Large intestine (tissue), 3 donors: Measurements from ENCODE around the gene MAPK1. TPM values are rescaled to one million over a fixed set of nuclear protein-coding genes. Genes with fewer than 3 reads are reported as not detected.
"Not testable (repeated sequence)": the region's sequence is repeated elsewhere in the genome, so short reads cannot be mapped to it uniquely, and the experiment has no call there.

Experiments
- DNase-seq, 2 donors: peaks; one replicate each; pipeline versions ENCODE4 v3.0.0 to v3.0.0-alpha.2; 2013
- H3K27ac ChIP-seq: one replicate; pipeline ENCODE4 v1.5.1; 2013; ENCODE audit warnings: low read length
- H3K27me3 ChIP-seq: 2 replicates; pipeline ENCODE4 v1.6.1; 2013; ENCODE audit warnings: low read length; ENCODE audit not compliant: control insufficient read depth, insufficient read depth
- H3K36me3 ChIP-seq: 2 replicates; pipeline ENCODE4 v1.6.1; 2013; ENCODE audit warnings: low read length; ENCODE audit not compliant: control insufficient read depth, insufficient read depth
- H3K4me1 ChIP-seq: one replicate; pipeline ENCODE4 v1.6.1; 2013; ENCODE audit warnings: low read length; ENCODE audit not compliant: control insufficient read depth, insufficient read depth
- H3K4me3 ChIP-seq: one replicate; pipeline ENCODE4 v1.5.1; 2013; ENCODE audit warnings: low read length
- H3K9me3 ChIP-seq: one replicate; pipeline ENCODE4 v1.6.1; 2013; ENCODE audit warnings: mild to moderate bottlenecking, low read depth, low read length, moderate library complexity; ENCODE audit not compliant: control insufficient read depth
- WGBS: methylation state at CpG from one replicate; pipeline ENCODE4 v1.1.5; 2013; ENCODE audit warnings: low lambda C conversion rate; ENCODE audit not compliant: insufficient coverage; 5-methylcytosine and 5-hydroxymethylcytosine counted together
- polyA plus RNA-seq: library from polyadenylated mRNA; unstranded; fragments of 120-200 nt; gene quantifications from one replicate; pipeline ENCODE4 v1.2.1, GENCODE V29; 2013

Gene MAPK1
- polyA plus RNA-seq, 1 donor, result 79.0 TPM

- H3K4me1 ChIP-seq, result no peaks in the 10 kb centered on the region
- DNase-seq, result no peak
- no peak overlapping the region for H3K4me3 ChIP-seq
- WGBS, result no CpG with 5 or more reads among the region's 19 CpGs
- H3K27me3 ChIP-seq, result no peaks in the 10 kb centered on the region
- no peak overlapping the region for H3K27ac ChIP-seq
- no peaks in the 10 kb centered on the region for H3K9me3 ChIP-seq
- H3K36me3 ChIP-seq, result no peaks in the 10 kb centered on the region
Measured at GRCh38 chr22:21725956-21726649, 141.3 kb downstream of the MAPK1 start.

GRCh38 chr22:21724496-21724895 is 142.9 kb downstream of the MAPK1 start:
- WGBS, result no CpG with 5 or more reads among the region's 3 CpGs
- H3K36me3 ChIP-seq, H3K9me3 ChIP-seq, H3K4me3 ChIP-seq, H3K4me1 ChIP-seq, H3K27me3 ChIP-seq, H3K27ac ChIP-seq, DNase-seq: not testable (repeated sequence)

- not testable (repeated sequence) for DNase-seq, H3K27ac ChIP-seq, H3K27me3 ChIP-seq, H3K4me3 ChIP-seq, H3K4me1 ChIP-seq, H3K36me3 ChIP-seq, H3K9me3 ChIP-seq
- no CpG with 5 or more reads among the region's 15 CpGs for WGBS
Measured at GRCh38 chr22:21721195-21721852, 146.1 kb downstream of the MAPK1 start.

GRCh38 chr22:21720191-21720859 is 147.1 kb downstream of the MAPK1 start:
- no CpG with 5 or more reads among the region's 10 CpGs for WGBS
- not testable (repeated sequence) for H3K27me3 ChIP-seq, DNase-seq, H3K4me3 ChIP-seq, H3K9me3 ChIP-seq, H3K4me1 ChIP-seq, H3K36me3 ChIP-seq, H3K27ac ChIP-seq

GRCh38 chr22:21719024-21719423 is 148.4 kb downstream of the MAPK1 start:
- DNase-seq, result no peak
- H3K9me3 ChIP-seq, result no peaks in the 10 kb centered on the region
- no peak overlapping the region for H3K27ac ChIP-seq
- no peak overlapping the region for H3K4me3 ChIP-seq
- no CpG with 5 or more reads among the region's 4 CpGs for WGBS
- H3K27me3 ChIP-seq, result no peaks in the 10 kb centered on the region
- no peaks in the 10 kb centered on the region for H3K4me1 ChIP-seq
- no peaks in the 10 kb centered on the region for H3K36me3 ChIP-seq

- Histone ChIP-seq H3K27me3 (no peaks in the 10 kb centered on the region), H3K4me1 (no peaks in the 10 kb centered on the region), H3K9me3 (no peaks in the 10 kb centered on the region), H3K4me3 (no peak overlapping the region), H3K27ac (no peak overlapping the region), H3K36me3 (no peaks in the 10 kb centered on the region)
- 100% methylated on average over 1 of the region's 4 CpGs for WGBS
- no peak for DNase-seq
Measured at GRCh38 chr22:21718499-21718898, 148.9 kb downstream of the MAPK1 start.

- H3K27me3 ChIP-seq, H3K4me3 ChIP-seq, DNase-seq, H3K36me3 ChIP-seq, H3K27ac ChIP-seq, H3K9me3 ChIP-seq, H3K4me1 ChIP-seq: not testable (repeated sequence)
- 100% methylated on average over 5 of the region's 15 CpGs for WGBS
Measured at GRCh38 chr22:21716395-21717122, 150.9 kb downstream of the MAPK1 start.

- H3K9me3 ChIP-seq, result no peaks in the 10 kb centered on the region
- no peaks in the 10 kb centered on the region for H3K27me3 ChIP-seq
- no CpG with 5 or more reads among the region's 3 CpGs for WGBS
- H3K27ac ChIP-seq, result no peak overlapping the region
- DNase-seq, result no peak
- no peaks in the 10 kb centered on the region for H3K4me1 ChIP-seq
- no peak overlapping the region for H3K4me3 ChIP-seq
- H3K36me3 ChIP-seq, result no peaks in the 10 kb centered on the region
Measured at GRCh38 chr22:21714786-21715185, 152.7 kb downstream of the MAPK1 start.

GRCh38 chr22:21714059-21714770 is 153.2 kb downstream of the MAPK1 start:
- Histone ChIP-seq H3K27ac (no peak overlapping the region), H3K9me3 (no peaks in the 10 kb centered on the region), H3K36me3 (no peaks in the 10 kb centered on the region), H3K4me3 (no peak overlapping the region), H3K27me3 (no peaks in the 10 kb centered on the region), H3K4me1 (no peaks in the 10 kb centered on the region)
- no CpG with 5 or more reads among the region's 32 CpGs for WGBS
- DNase-seq, result no peak
